ENCODE measurements around the gene SLC25A33. TPM values are rescaled to one million over a fixed set of nuclear protein-coding genes. Genes with fewer than 3 reads are reported as not detected.

The SLC25A33 gene
- total RNA-seq, 4 donors from 2014 or later = 40.3 to 88.6 (median 49.1) TPM

DNA sequence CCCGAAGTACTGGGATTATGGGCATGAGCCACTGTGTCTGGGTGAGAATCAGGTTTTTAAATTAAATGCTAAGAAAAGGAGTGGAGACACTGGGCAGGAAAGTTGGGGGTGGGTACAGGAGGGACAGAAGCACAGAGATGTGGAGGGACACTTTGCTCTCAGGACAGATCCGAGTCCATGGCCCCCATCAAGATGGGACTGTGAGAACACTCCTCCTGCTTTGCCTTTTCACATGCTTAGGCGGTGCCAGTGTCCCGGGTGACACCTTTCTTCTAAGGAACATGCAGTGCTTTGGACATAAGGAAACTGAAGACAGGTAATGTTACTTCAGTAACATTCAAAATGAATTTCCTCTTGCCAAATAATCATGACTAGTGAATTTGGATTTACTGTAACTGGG lies 16.7 kb downstream of the SLC25A33 start:
- in situ Hi-C loops (cut with MboI; ENCODE audit: low sequenced_read_pairs in 4 of 4) (loop anchor here in 1 of 4 donors (5.0 kb wide), 1 partner anchor 54 kb away; no protein-coding TSS in a partner anchor), intact Hi-C loops (cut with DNase I; ENCODE audit: low total_unique reads) (loop anchor here (1.0 to 10.0 kb wide), 3 partner anchors 38 to 491 kb away; partner anchors contain the start of gene SLC2A5)
- peak; percentile 60 to 76 for TF ChIP-seq POLR2A (IDR thresholded peaks at IDR 0.05)
- TF ChIP-seq, protein P1, sequence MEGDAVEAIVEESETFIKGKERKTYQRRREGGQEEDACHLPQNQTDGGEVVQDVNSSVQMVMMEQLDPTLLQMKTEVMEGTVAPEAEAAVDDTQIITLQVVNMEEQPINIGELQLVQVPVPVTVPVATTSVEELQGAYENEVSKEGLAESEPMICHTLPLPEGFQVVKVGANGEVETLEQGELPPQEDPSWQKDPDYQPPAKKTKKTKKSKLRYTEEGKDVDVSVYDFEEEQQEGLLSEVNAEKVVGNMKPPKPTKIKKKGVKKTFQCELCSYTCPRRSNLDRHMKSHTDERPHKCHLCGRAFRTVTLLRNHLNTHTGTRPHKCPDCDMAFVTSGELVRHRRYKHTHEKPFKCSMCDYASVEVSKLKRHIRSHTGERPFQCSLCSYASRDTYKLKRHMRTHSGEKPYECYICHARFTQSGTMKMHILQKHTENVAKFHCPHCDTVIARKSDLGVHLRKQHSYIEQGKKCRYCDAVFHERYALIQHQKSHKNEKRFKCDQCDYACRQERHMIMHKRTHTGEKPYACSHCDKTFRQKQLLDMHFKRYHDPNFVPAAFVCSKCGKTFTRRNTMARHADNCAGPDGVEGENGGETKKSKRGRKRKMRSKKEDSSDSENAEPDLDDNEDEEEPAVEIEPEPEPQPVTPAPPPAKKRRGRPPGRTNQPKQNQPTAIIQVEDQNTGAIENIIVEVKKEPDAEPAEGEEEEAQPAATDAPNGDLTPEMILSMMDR (IDR thresholded peaks at IDR 0.05 in 4 of 5, conservative IDR thresholded peaks at IDR 0.05 in 1 of 5) = no peak
- no peaks in the 10 kb centered on the region for H3K27me3 ChIP-seq
- DNase-seq (peak; percentile 84 to 92), ATAC-seq (peak; percentile 87 to 88)
- no peaks in the 10 kb centered on the region for H3K9me3 ChIP-seq
- peaks cover 67 to 78% of the 10 kb centered on the region in 2 donors for H3K4me1 ChIP-seq
- H3K36me3 ChIP-seq = peaks cover 3 to 16% of the 10 kb centered on the region in 2 donors
- H3K27ac ChIP-seq = peak overlapping the region; percentile 94 to 100 (median 96)
- H3K4me3 ChIP-seq = peak overlapping the region; percentile 25 to 43 (median 38)

GRCh38 chr1:9557624-9558023 lies 18.4 kb downstream of the SLC25A33 start:
- Histone ChIP-seq H3K4me1 (peaks cover 68 to 77% of the 10 kb centered on the region in 2 donors), H3K27ac (peak overlapping the region; percentile 94 to 100 (median 96)), H3K4me3 (no peak overlapping the region), H3K9me3 (no peaks in the 10 kb centered on the region), H3K36me3 (peaks cover 3 to 16% of the 10 kb centered on the region in 2 donors), H3K27me3 (no peaks in the 10 kb centered on the region)
- no peak for TF ChIP-seq POLR2A (IDR thresholded peaks at IDR 0.05)
- TF ChIP-seq, protein P1 (IDR thresholded peaks at IDR 0.05 in 4 of 5, conservative IDR thresholded peaks at IDR 0.05 in 1 of 5) = no peak
- DNase-seq (no peak), ATAC-seq (no peak)
- in situ Hi-C loops (cut with MboI; ENCODE audit: low sequenced_read_pairs in 4 of 4) = loop anchor here in 1 of 4 donors (5.0 kb wide), 1 partner anchor 55 kb away; no protein-coding TSS in a partner anchor
- intact Hi-C loops (cut with DNase I; ENCODE audit: low total_unique reads) = loop anchor here (10.0 kb wide), 1 partner anchor 493 kb away; the partner anchor contains the start of gene SLC2A5

GRCh38 chr1:9558271-9558945 lies 19.1 kb downstream of the SLC25A33 start:
- intact Hi-C loops (cut with DNase I; ENCODE audit: low total_unique reads) (loop anchor here (10.0 kb wide), 1 partner anchor 494 kb away; the partner anchor contains the start of gene SLC2A5), in situ Hi-C loops (cut with MboI; ENCODE audit: low sequenced_read_pairs in 4 of 4) (loop anchor here in 1 of 4 donors (5.0 kb wide), 1 partner anchor 56 kb away; no protein-coding TSS in a partner anchor)
- H3K4me1 ChIP-seq = peaks cover 68 to 77% of the 10 kb centered on the region in 2 donors
- ATAC-seq = no peak
- no peaks in the 10 kb centered on the region for H3K9me3 ChIP-seq
- H3K36me3 ChIP-seq = peaks cover 3 to 16% of the 10 kb centered on the region in 2 donors
- H3K27me3 ChIP-seq = no peaks in the 10 kb centered on the region
- TF ChIP-seq POLR2A (IDR thresholded peaks at IDR 0.05) = no peak
- TF ChIP-seq, protein P1 (IDR thresholded peaks at IDR 0.05 in 4 of 5, conservative IDR thresholded peaks at IDR 0.05 in 1 of 5) = no peak
- H3K27ac ChIP-seq = peak overlapping the region; percentile 94 to 100 (median 96)
- DNase-seq = no peak
- H3K4me3 ChIP-seq = no peak overlapping the region

DNA sequence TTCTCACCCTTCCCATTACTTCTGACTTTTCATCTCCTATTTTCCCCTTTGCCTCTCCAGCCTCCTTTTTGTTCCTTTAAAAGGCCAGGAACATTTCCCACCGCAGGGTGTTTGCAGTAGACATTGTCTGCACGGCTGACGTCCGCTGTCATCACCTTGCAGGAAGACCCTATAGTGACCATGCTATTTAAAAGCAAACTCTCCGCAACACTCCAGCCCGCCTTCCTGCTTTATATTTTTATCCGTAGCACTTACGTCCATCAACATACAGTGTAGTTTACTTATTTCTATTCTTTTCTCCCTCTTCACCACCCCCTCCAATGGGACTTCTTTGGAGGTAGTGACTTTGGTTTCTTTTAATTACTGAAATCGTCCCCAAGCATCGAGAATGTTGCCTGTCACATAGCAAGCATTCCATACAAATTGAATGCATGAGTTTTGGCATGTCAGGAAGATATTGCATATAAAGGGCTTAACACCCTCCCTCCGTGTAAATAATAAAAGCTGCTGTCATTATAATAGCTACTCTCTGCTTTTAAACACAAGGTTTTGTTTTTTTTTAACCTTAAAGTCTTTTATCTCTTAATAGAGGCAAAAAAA lies 19.8 kb downstream of the SLC25A33 start:
- Histone ChIP-seq H3K4me1 (peaks cover 68 to 76% of the 10 kb centered on the region in 2 donors), H3K27ac (peak overlapping the region; percentile 94 to 100 (median 96)), H3K36me3 (peaks cover 0 to 10% of the 10 kb centered on the region in 2 donors), H3K4me3 (no peak overlapping the region), H3K27me3 (no peaks in the 10 kb centered on the region), H3K9me3 (no peaks in the 10 kb centered on the region)
- intact Hi-C loops (cut with DNase I; ENCODE audit: low total_unique reads) (loop anchor here (10.0 kb wide), 1 partner anchor 494 kb away; the partner anchor contains the start of gene SLC2A5), in situ Hi-C loops (cut with MboI; ENCODE audit: low sequenced_read_pairs in 4 of 4) (loop anchor here in 1 of 4 donors (5.0 kb wide), 1 partner anchor 57 kb away; no protein-coding TSS in a partner anchor)
- no peak for ATAC-seq
- TF ChIP-seq, protein P1 (IDR thresholded peaks at IDR 0.05 in 4 of 5, conservative IDR thresholded peaks at IDR 0.05 in 1 of 5) = no peak
- DNase-seq = no peak
